ENCODE results near the gene GALNT9. TPM values are rescaled to one million over a fixed set of nuclear protein-coding genes. Genes with fewer than 3 reads are reported as not detected.
"Not testable (repeated sequence)": the region's sequence is repeated elsewhere in the genome, so short reads cannot be mapped to it uniquely, and the experiment has no call there.

The GALNT9 gene
- total RNA-seq, 1 experiment from 2014 or later, result not detected

DNA sequence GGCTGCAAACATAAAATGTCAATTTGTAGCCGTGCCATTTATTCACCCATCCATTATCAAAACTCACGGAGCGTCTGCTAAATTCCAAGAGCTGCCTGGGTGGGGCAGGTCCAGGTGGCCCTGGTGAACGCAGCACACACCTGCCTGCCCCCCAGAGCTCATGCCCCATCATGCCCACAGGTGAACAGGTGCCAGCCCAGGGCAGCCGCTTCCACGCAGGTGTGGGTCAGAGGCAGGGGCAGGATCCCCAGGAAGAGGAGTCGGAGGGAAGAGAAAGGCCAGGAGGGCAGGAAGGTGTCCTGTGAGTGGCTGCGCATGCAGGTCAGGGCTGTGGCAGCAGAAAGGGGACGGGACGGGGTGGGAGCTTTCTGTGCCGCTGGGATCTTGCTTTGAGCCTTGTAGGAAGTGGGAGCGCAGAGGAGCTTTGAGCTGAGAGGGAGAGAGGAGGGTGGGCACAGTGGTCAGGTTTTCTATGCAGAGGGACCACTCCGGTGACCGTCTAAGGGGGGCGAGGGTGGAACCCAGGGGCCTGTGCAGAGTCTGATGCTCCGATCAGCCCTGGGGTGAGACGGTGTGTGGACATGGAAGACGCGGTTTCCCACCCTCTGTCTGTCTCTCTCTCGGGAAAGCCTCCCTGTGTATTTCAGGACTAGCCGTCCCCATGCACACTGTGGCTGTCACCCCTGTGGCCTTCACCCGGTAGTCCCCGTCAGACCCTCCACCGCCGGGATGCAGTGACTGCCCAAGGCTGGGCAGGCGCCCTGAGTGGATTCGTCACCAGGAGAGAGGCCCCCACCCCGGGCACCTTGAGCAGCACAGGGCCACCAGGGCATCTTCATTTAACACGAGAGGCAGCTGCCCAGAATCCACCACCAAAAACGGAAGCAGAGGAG, 26.7 kb downstream of the GALNT9 start:
- Histone ChIP-seq H3K36me3 (no peaks in the 10 kb centered on the region), H3K27ac (no peak overlapping the region), H3K9me3 (replicated peaks) (no peaks in the 10 kb centered on the region), H3K4me3 (no peak overlapping the region), H3K27me3 (replicated peaks) (no peaks in the 10 kb centered on the region), H3K4me1 (replicated peaks) (no peaks in the 10 kb centered on the region)
- no peak for DNase-seq (ENCODE audit: low read depth in 1 of 2, low spot score in 2 of 2)

DNA sequence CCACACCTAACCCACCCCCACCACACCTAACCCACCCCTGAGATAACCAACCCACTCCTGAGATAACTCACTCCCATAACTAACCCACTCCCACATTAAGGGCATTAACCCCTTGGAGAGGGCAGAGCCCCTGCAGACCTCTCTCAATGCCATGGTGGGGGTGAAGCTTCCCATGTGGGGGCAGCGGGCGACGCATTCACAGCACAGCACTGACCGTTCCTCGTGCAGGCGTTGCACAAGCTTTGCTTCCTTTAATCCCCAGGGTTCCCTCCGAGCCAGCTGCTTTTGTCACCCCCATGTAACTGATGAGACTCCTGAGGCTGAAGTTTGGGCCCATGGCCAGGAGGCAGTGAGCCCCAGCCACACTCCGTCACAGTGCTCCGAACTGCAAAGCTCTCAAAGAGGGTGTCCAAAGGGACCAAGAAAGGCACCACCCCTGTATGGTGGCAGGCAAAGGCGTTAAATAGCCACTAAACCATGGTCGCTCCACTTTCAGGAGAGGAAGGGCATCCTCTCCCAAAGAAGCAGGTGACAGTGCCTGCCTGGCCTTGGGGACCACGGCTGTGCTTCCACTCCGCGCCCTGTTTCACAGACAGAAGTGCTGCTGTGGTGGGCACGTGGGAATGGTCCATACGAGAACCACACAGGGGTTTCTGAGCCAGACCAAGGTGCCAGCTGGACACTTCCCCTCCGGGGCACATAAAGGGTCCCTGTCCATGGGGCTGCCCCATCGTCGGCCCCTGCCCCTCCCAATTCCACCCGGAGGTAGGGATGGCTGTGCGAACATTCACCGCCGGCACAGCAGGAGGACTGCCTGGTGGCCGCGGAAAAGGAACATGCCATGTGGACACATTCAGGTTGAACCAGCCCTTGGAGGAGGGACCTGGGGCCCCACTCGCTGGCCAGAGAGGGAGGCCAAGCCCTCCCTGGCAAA, 28.3 kb downstream of the GALNT9 start:
- Histone ChIP-seq H3K27ac (no peak overlapping the region), H3K4me3 (no peak overlapping the region), H3K27me3 (replicated peaks) (no peaks in the 10 kb centered on the region), H3K9me3 (replicated peaks) (no peaks in the 10 kb centered on the region), H3K36me3 (no peaks in the 10 kb centered on the region), H3K4me1 (replicated peaks) (no peaks in the 10 kb centered on the region)
- no peak for DNase-seq (ENCODE audit: low read depth in 1 of 2, low spot score in 2 of 2)

DNA sequence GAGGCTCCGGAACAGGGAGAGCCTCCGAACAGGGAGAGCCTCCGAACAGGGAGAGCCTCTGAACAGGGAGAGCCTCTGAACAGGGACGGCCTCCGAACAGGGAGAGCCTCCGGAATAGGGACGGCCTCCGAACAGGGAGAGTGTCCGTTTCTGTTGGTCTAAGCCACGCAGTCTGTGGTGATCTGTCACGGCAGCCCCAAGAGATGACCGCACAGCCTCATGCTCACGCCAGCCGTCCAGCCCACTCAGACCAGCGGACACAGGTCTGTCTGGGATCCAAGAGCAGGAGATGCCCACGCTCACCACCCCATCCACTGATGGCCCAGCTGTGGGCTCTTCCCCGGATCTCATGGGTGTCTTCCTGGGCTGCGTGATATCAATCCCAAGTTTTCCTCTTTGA, 33.3 kb downstream of the GALNT9 start:
- Histone ChIP-seq H3K27me3 (replicated peaks) (no peaks in the 10 kb centered on the region), H3K36me3 (no peaks in the 10 kb centered on the region), H3K4me3 (no peak overlapping the region), H3K4me1 (replicated peaks) (no peaks in the 10 kb centered on the region), H3K27ac (no peak overlapping the region), H3K9me3 (replicated peaks) (no peaks in the 10 kb centered on the region)
- no peak for DNase-seq (ENCODE audit: low read depth in 1 of 2, low spot score in 2 of 2)

DNA sequence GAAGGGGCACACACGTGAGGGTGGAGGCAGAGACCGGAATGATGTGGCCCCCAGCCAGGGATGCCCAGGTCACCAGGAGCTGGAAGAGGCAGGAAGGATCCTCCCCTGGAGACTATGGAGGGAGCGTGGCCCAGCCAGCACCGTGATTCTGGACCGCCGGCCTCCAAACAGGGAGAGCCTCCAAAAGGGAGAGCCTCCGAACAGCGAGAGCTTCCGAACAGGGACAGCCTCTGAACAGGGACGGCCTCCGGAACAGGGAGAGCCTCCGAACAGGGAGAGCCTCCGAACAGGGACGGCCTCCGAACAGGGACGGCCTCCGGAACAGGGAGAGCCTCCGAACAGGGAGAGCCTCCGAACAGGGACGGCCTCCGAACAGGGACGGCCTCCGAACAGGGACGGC, 33.8 kb downstream of the GALNT9 start:
- H3K36me3 ChIP-seq; H3K4me1 ChIP-seq (replicated peaks); H3K9me3 ChIP-seq (replicated peaks); DNase-seq (ENCODE audit: low read depth in 1 of 2, low spot score in 2 of 2); H3K4me3 ChIP-seq; H3K27ac ChIP-seq; H3K27me3 ChIP-seq (replicated peaks): not testable (repeated sequence)

DNA sequence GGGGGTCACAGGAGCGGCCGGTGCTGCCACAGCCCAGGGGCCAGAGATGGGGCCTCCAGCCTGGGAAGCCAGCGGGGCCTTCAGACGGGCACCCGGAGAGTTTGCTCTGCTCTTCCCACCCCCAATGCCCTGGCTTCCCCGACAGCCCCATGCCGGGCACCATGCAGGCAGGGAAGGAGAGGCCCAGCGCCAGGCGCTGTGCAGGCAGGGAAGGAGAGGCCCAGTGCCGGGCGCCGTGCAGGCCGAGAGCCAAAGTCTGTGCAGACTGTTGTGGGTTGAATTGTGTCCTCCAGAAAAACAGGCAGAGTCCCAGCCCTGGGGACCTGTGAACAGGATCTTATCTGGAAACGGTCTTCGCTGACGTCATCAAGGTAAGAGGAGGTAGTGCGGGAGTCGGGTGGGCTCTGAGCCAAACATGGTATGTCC, 34.3 kb downstream of the GALNT9 start:
- H3K4me1 ChIP-seq (replicated peaks), result no peaks in the 10 kb centered on the region
- H3K27me3 ChIP-seq (replicated peaks), result no peaks in the 10 kb centered on the region
- no peak for DNase-seq (ENCODE audit: low read depth in 1 of 2, low spot score in 2 of 2)
- H3K27ac ChIP-seq, result no peak overlapping the region
- H3K36me3 ChIP-seq, result no peaks in the 10 kb centered on the region
- H3K4me3 ChIP-seq, result no peak overlapping the region
- no peaks in the 10 kb centered on the region for H3K9me3 ChIP-seq (replicated peaks)

DNA sequence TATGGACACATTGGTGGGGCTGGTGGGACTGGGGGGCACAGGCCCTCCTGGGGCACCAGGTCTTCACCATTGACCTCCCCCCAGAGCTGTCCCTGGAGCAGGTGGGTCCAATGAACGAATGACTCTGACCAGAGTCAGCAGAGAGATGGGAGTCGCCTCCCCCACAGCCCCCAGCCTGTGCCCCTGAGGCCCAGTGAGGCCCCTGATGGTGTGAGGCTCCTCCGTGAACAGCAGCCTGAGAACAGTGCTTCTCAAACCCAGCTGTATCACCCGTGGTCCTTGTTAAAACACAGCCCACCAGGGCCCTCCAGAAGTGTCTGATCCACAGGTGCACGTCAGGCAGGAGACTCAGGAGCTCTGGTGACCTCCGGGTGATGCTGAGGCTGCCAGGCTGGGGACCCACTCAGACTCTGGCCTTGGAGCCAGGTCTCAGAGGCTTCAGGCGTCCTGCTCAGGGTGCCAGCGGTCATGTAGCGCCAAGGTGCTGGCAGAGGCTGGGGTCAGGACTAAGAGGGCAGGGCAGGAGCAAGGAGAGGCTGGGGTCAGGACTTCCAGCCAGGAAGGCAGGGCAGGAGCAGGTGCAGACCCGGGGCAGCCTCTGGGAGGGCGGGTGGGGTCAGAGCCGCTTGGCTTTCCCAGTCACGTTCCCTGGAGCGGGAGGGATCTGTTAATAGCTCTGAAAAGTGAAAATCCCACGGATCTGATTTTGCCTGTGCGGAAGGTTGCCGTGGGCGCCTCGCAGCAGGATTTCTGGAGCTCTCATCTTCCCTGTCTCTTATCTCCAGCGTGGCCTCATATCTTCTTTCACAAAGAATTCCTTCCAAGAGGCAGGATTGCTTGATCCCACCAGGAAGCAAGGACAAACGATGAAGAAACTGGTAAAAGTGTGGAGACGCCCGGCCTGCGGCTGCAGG, 35.0 kb downstream of the GALNT9 start:
- Histone ChIP-seq H3K27ac (no peak overlapping the region), H3K36me3 (no peaks in the 10 kb centered on the region), H3K27me3 (replicated peaks) (no peaks in the 10 kb centered on the region), H3K9me3 (replicated peaks) (no peaks in the 10 kb centered on the region), H3K4me1 (replicated peaks) (no peaks in the 10 kb centered on the region), H3K4me3 (no peak overlapping the region)
- DNase-seq (ENCODE audit: low read depth in 1 of 2, low spot score in 2 of 2), result no peak

DNA sequence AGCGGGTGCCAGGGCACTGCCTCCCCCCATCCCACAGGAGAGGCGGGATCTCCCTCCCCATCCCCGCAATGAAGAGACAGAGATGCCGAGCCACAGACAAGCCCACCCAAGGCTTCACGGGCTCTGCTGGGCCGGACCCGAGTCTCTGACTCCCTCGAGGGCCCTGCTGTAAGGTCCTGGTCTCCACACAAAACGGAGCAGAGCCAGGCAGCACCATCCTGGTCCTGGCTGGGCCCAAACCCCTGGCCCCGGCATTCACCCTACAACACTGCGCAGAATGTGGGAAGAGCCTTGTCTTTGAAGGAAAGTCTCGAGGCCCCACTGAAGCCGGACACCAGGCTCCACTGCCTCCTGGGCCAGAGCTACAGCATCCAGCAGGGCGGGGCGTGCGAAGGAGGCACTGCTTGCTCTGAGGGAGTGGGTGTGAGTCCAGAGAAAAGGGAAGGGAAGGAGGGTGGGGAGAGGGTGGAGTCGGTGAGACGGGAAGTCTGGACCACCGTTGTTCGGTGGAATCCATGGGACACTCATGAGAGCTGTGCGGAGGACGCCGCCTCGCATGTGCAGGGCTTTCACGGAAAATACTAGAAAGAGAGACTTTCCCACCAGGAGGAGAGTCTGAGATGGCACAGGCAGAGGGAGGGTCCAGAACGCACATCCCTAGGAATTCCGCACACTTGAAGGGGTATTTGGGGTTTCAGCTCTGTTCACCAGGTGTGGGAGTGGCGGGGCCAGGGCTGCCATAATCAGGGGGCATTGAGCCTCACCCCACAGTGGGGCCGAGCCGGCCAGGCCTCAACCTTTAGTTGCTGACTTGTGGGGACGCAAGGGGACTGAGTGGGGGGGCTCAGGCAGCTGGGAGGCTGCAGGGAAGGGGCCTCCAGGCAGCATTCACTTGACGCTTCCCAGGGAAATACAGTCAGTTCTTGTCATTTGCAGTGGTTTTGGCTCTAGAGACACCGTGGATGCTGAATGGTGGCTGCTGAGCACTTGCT, 36.8 kb downstream of the GALNT9 start:
- no peaks in the 10 kb centered on the region for H3K4me1 ChIP-seq (replicated peaks)
- no peaks in the 10 kb centered on the region for H3K27me3 ChIP-seq (replicated peaks)
- DNase-seq (ENCODE audit: low read depth in 1 of 2, low spot score in 2 of 2), result no peak
- no peaks in the 10 kb centered on the region for H3K9me3 ChIP-seq (replicated peaks)
- H3K27ac ChIP-seq, result no peak overlapping the region
- no peaks in the 10 kb centered on the region for H3K36me3 ChIP-seq
- H3K4me3 ChIP-seq, result no peak overlapping the region

DNA sequence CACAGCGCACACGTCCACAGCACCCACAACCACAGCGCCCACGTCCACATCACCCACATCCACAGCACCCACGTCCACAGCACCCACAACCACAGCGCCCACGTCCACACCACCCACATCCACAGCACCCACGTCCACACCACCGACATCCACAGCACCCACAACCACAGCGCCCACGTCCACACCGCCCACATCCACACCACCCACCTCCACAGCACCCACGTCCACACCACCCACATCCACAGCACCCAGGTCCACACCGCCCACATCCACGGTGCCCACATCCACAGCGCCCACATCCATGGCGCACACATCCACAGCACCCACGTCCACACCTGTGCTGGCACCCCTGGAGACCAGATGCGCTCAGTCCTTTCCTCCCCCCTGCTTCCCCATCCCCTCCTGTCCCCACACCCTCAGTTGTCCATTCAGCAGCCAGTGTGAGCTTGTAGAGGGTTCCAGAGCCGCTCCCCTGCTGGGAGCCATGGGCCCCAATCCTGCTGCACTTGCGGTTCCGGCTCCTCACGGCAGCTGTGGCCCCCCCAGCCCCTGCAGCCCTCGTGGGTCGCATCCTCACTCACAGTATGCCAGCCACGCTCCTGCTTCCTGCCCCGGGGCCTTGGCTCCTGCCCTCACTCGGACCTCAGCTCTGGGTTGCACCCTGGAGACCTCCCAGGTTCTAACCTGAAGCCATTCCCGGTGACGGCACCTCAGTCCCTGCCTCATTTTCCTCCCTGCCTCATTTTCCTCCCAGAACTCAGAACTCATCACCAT, 37.8 kb downstream of the GALNT9 start:
- H3K9me3 ChIP-seq (replicated peaks), result no peaks in the 10 kb centered on the region
- DNase-seq (ENCODE audit: low read depth in 1 of 2, low spot score in 2 of 2), result no peak
- H3K4me3 ChIP-seq, result no peak overlapping the region
- no peak overlapping the region for H3K27ac ChIP-seq
- H3K4me1 ChIP-seq (replicated peaks), result no peaks in the 10 kb centered on the region
- peaks cover 3% of the 10 kb centered on the region; the same call in 1 of the 2 replicates for H3K27me3 ChIP-seq (replicated peaks)
- H3K36me3 ChIP-seq, result no peaks in the 10 kb centered on the region

DNA sequence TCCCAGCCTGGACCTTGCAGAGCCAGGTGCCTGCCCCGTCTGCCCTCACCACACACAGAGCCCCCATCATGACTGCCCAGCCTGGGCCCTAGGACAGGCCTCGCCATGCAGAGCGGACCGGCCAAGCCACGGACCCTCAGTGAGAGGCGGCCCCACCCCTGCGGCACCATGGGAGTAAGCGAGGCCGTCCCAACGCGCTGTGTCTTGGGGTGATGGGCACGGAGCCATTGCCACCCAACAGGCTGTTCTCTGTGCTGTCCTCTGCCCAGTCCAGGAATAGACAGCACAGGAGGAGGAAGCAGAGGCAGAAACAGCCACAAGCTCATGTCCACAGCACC, 39.2 kb downstream of the GALNT9 start:
- DNase-seq (ENCODE audit: low read depth in 1 of 2, low spot score in 2 of 2), result no peak
- Histone ChIP-seq H3K4me1 (replicated peaks) (no peaks in the 10 kb centered on the region), H3K36me3 (no peaks in the 10 kb centered on the region), H3K9me3 (replicated peaks) (no peaks in the 10 kb centered on the region), H3K27me3 (replicated peaks) (peaks cover 11% of the 10 kb centered on the region), H3K4me3 (no peak overlapping the region), H3K27ac (no peak overlapping the region)

DNA sequence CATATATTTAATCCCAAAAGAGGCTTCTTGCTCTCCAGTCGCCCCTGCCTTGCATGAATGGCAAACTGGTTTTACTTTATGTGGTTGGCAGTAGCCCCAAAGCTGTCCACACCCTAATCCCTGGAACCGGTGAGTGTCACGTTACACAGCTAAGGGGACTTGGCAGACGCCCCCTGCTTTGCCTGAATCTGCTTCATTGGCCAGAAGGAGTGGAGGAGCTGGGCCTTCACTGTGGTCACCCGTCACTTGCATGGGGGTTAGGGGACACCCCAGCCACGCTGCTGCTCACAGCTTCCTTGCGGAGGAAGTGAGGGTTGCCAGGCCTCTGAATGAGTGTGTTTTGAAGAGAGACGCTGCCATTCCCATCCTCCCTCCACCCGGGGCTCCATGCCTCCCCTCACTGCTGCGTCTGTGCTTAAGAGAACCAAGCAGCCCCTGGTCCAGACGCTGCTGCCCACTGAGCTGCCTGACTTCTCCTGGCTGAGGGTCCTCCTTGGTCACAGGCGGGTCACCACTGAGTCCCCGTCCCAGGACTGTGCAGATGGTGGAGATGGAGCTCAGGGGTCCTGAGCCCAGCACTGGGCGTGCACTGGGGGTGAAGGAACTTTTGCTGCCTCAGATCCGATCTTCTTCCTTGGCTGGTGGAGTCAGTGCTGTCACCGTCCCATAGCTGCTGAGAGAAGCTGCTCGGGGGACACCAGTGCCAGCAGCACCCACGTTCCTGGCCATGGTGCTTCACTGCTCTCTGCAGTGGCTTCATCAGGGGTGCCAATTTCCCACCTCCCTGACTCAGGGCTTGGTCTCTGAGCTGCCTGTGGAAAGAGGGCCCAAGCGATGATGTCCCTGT, 39.8 kb downstream of the GALNT9 start:
- DNase-seq (ENCODE audit: low read depth in 1 of 2, low spot score in 2 of 2), result no peak
- Histone ChIP-seq H3K36me3 (no peaks in the 10 kb centered on the region), H3K4me3 (no peak overlapping the region), H3K27ac (no peak overlapping the region), H3K9me3 (replicated peaks) (no peaks in the 10 kb centered on the region), H3K27me3 (replicated peaks) (peaks cover 14% of the 10 kb centered on the region), H3K4me1 (replicated peaks) (no peaks in the 10 kb centered on the region)

DNA sequence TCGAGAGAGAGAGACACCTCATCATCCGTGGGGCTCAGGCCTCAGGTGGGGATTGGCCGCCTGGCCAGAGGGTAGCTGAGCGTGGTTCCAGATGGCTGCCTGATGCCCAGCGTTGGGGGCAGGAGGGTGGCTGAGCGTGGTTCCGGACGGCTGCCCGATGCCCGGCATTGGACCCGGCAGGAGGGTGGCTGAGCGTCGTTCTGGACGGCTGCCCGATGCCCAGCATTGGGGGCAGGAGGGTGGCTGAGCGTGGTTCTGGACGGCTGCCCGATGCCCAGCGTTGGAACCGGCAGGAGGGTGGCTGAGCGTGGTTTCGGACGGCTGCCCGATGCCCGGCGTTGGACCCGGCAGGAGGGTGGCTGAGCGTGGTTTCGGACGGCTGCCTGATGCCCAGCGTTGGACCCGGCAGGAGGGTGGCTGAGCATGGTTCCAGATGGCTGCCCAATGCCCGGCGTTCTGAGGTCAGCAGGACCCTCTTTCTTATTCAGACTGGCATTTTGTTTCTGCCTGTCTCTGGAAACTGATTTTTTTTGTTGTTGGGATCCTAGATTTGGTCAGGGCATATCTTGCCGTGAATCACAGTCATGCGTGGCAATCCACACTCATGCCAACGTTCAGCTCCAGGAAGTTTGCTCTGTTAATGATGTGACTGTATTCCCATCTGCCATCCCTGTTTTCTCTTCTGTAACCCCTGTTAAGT, 40.7 kb downstream of the GALNT9 start:
- no peaks in the 10 kb centered on the region for H3K9me3 ChIP-seq (replicated peaks)
- no peak overlapping the region for H3K4me3 ChIP-seq
- peaks cover 14% of the 10 kb centered on the region for H3K27me3 ChIP-seq (replicated peaks)
- H3K36me3 ChIP-seq, result no peaks in the 10 kb centered on the region
- DNase-seq (ENCODE audit: low read depth in 1 of 2, low spot score in 2 of 2), result no peak
- H3K4me1 ChIP-seq (replicated peaks), result no peaks in the 10 kb centered on the region
- no peak overlapping the region for H3K27ac ChIP-seq
